ENCODE results near the gene MLPH. TPM values are rescaled to one million over a fixed set of nuclear protein-coding genes. Genes with fewer than 3 reads are reported as not detected.
A peak's percentile ranks its signal among the peaks of the same experiment; 100 is the strongest.

Gene MLPH
- total RNA-seq, 1 donor from 2014 or later: 73.5 TPM

DNA sequence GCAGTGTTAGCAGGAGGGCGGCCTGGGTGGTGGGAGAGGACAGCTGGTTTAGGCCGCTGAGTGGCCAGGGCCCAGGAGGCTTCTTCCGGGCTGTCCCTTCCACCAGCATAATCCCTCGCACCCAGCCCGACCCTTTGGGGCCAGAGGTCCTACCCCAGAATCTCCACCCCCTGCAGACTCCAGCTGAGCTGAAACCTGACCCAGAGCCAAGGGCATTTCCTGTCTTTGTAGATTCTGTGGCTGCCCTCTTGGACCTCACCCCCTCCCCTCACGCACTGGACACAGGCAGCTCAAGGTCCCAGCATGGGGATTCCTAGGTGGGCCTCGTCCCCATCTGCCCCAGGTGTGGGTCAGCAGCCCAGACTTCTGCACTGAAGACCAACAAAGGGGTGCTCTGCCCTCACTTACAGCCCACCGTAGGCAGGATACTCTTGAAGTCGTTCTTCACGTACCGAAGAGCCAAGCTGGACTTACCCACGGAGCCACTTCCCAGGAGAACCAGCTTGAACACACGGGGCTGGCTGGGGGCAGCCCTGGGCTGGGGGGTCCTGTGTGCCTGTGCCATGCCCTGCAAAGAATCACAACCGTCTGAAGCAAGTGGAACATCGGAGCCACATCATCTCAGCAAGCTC is 98.7 kb downstream of the MLPH start:
- TF ChIP-seq, protein P1, sequence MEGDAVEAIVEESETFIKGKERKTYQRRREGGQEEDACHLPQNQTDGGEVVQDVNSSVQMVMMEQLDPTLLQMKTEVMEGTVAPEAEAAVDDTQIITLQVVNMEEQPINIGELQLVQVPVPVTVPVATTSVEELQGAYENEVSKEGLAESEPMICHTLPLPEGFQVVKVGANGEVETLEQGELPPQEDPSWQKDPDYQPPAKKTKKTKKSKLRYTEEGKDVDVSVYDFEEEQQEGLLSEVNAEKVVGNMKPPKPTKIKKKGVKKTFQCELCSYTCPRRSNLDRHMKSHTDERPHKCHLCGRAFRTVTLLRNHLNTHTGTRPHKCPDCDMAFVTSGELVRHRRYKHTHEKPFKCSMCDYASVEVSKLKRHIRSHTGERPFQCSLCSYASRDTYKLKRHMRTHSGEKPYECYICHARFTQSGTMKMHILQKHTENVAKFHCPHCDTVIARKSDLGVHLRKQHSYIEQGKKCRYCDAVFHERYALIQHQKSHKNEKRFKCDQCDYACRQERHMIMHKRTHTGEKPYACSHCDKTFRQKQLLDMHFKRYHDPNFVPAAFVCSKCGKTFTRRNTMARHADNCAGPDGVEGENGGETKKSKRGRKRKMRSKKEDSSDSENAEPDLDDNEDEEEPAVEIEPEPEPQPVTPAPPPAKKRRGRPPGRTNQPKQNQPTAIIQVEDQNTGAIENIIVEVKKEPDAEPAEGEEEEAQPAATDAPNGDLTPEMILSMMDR (IDR thresholded peaks at IDR 0.05; ENCODE audit: borderline replicate concordance): no peak
- Histone ChIP-seq H3K27ac (replicated peaks) (no peak overlapping the region), H3K4me3 (no peak overlapping the region), H3K4me1 (peaks cover 41% of the 10 kb centered on the region), H3K27me3 (ENCODE audit: low read depth) (no peaks in the 10 kb centered on the region), H3K36me3 (no peaks in the 10 kb centered on the region), H3K9me3 (replicated peaks) (no peaks in the 10 kb centered on the region)
- intact Hi-C loops (cut with micrococcal nuclease): no loop called here
- no peak for DNase-seq

DNA sequence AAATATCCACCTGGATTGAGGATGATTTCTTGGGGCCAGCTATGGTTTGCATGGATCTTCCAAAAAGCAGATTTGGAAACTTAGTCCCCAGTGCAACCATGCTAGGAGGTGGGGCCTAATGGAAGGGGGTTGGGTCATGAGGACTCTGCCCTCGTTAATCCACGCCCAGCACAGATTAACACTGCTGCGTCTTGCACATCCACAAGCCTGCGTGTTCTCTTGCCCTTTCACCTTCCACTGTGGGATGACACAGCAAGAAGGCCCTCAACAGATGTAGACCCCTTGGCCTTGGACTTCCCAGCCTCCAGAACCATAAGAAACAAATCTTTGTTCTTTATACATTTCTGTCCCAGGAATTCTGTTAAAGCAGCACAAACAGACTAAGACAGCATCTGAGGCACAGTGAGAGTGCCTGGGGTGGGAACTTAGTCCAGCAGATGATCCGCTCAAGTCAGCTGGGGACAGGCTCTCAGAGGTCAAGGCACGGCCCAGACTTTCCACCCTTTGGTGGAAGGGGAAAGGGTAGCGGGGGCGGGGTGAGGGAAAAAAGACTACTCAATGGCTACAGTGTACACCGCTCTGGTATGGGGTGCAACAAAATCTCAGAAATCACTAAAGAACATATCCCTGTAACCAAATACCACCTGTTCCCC is 101.1 kb downstream of the MLPH start:
- no peak for DNase-seq
- H3K4me3 ChIP-seq: no peak overlapping the region
- H3K4me1 ChIP-seq: peaks cover 24% of the 10 kb centered on the region
- H3K36me3 ChIP-seq: no peaks in the 10 kb centered on the region
- TF ChIP-seq, protein P1 (IDR thresholded peaks at IDR 0.05; ENCODE audit: borderline replicate concordance): no peak
- H3K27me3 ChIP-seq (ENCODE audit: low read depth): no peaks in the 10 kb centered on the region
- no peak overlapping the region for H3K27ac ChIP-seq (replicated peaks)
- intact Hi-C loops (cut with micrococcal nuclease): no loop called here
- no peaks in the 10 kb centered on the region for H3K9me3 ChIP-seq (replicated peaks)

DNA sequence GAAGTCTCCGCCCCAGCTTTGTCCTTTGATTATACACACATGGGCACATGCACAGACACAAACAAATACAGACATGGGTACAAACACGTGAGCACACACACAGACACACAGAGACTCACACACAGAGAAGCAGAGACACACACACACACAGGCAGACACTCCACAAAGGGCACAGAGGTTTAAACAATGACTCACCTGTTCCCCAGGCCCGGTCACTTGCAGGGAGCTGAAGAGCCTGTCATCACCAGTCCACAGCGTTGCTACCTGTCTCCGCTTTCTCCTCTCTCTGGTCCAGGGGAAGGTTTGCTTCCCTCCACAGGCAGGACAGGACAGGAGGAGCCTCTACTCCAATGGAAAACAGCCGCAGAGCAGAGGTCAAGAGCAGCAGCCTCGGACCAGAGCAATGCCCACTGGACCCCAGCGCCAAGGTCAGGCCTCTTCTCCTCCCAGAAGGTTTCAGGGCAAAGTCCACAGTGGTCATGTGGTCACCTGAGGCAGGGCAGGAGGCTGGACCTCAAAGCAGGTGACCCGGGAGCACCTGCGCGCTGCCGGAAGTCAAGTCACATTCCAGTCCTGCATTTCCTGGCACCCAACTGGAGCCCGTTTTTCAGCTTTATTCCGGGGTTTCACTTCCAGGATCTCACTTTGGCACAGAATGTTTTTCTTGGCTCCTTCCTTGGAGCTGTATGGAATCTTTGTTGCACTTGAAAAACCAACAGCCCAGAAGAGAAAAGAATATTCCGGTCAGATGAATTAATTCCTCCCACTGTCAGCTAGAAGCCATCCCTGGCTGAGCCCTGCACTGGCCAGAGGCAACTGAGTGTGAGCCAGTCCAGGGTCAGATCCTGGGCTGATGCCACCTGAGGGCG is 103.5 kb downstream of the MLPH start, which contains the start of gene RAB17:
RAB17 (minus strand) TSS at position 463 of the 869 bp plus-strand sequence. CDS start 4,580 bp downstream, outside the sequence.
- intact Hi-C loops (cut with micrococcal nuclease): no loop called here
- no peaks in the 10 kb centered on the region for H3K27me3 ChIP-seq (ENCODE audit: low read depth)
- no peaks in the 10 kb centered on the region for H3K9me3 ChIP-seq (replicated peaks)
- H3K36me3 ChIP-seq: no peaks in the 10 kb centered on the region
- no peak within 1 kb of the TSS for H3K4me3 ChIP-seq
- H3K27ac ChIP-seq (replicated peaks): peak within 1 kb of the TSS; percentile 30
- H3K4me1 ChIP-seq: peaks cover 32% of the 10 kb centered on the region
- DNase-seq: no peak
- TF ChIP-seq, protein P1 (IDR thresholded peaks at IDR 0.05; ENCODE audit: borderline replicate concordance): no peak

DNA sequence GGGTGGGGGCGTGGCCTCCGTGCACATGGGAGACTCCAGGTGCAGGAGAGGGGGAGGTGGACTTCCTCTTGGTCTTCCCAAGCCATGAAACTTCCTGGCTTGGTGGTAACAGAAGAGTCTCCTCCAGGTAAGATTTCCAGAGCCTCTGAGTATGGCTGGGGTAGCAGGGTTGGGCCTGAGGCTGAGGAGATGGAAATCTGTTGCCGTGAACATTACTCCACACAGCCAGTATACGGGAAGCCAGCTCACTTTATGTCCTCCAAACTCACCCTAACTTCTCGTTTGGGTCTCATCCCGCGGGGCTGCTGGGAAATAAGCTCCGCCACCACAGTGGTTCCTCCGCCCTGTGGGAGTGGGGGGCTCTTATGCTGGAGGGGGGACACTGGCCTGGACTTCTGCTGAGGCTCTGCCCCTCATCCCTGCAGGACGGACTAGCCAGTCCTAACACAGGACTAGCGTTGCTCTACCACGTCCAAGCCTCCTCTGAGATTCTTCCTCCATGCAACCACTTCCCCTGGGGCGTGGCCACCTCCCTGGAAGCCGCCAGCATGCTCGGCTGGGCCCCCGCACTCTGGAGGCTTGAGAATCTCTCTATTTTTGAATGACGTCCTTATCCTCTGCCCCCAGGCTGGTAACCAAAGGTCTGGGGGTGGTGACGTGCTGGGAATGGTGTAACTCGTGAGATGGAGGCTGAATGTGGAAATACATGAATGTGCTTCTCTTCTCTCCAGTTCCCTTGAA is 104.3 kb downstream of the MLPH start:
- Histone ChIP-seq H3K9me3 (replicated peaks) (no peaks in the 10 kb centered on the region), H3K36me3 (no peaks in the 10 kb centered on the region), H3K4me3 (no peak overlapping the region), H3K27me3 (ENCODE audit: low read depth) (no peaks in the 10 kb centered on the region), H3K27ac (replicated peaks) (no peak overlapping the region), H3K4me1 (peaks cover 36% of the 10 kb centered on the region)
- intact Hi-C loops (cut with micrococcal nuclease): no loop called here
- TF ChIP-seq, protein P1 (IDR thresholded peaks at IDR 0.05; ENCODE audit: borderline replicate concordance): no peak
- no peak for DNase-seq

DNA sequence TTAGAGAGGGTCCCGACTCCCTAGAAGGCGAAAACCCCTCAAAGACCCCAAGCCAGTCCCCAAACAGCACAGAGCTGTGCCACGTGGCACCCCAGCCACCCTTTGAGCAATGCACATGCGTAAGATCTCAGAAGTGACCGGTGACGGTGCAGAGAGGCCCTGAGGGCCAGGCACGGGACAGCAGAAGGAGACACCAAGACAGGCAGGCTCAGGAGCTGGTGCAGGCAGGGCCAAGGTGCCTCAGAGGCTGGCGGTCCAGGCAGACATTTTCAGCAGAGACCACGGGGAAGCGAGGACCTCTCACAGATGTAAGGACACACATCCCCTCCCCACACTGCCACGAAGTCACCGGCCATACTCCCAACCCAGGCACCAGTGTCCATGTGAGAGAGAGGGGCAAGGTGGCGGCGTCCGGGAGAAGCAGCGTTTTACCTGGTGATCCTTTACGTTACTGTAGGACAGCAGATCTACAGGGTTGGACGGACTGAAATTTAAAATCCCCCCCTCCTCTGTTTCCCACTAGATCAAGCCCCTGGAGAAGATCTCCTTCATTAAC is 105.5 kb downstream of the MLPH start:
- TF ChIP-seq, protein P1 (IDR thresholded peaks at IDR 0.05; ENCODE audit: borderline replicate concordance): no peak
- no peak overlapping the region for H3K27ac ChIP-seq (replicated peaks)
- no peaks in the 10 kb centered on the region for H3K9me3 ChIP-seq (replicated peaks)
- H3K4me3 ChIP-seq: no peak overlapping the region
- no peaks in the 10 kb centered on the region for H3K36me3 ChIP-seq
- peaks cover 31% of the 10 kb centered on the region for H3K4me1 ChIP-seq
- no peaks in the 10 kb centered on the region for H3K27me3 ChIP-seq (ENCODE audit: low read depth)
- DNase-seq: no peak
- intact Hi-C loops (cut with micrococcal nuclease): no loop called here

Data from left ventricle myocardium inferior (tissue), 1 donor.